SU-DHL-6 (cell line): ENCODE measurements around the gene PLA2G5.

Experiments
- H2AFZ ChIP-seq: fragments of 200-600 bp; sonication (generic); 2 replicates; pipeline ENCODE4 v1.6.1; 2014; ENCODE audit warnings: low read depth, mild to moderate bottlenecking, moderate library complexity, mixed read lengths, antibody characterized with exemption, low read length; ENCODE audit not compliant: severe bottlenecking
- H3F3A ChIP-seq: fragments of 200-600 bp; shearing (Covaris generic); 2 replicates; pipeline ENCODE4 v1.6.0; 2016; ENCODE audit warnings: antibody characterized with exemption, mild to moderate bottlenecking; ENCODE audit not compliant: insufficient read depth
- H3K27ac ChIP-seq: fragments of 200-600 bp; sonication (generic); 2 replicates; pipeline ENCODE4 v1.5.1; 2016; ENCODE audit warnings: low read depth, mild to moderate bottlenecking, low read length, moderate library complexity, mixed read lengths
- H3K27me3 ChIP-seq: fragments of 200-600 bp; sonication (generic), shearing (Covaris generic); 2 replicates; pipeline ENCODE4 v1.6.0; 2014; ENCODE audit warnings: mild to moderate bottlenecking, low read length
- H3K36me3 ChIP-seq: fragments of 200-600 bp; sonication (generic); 2 replicates; pipeline ENCODE4 v1.6.1; 2014; ENCODE audit warnings: mild to moderate bottlenecking, low read length, mixed read lengths
- H3K4me2 ChIP-seq: fragments of 300-600, 200-600 bp; shearing (Covaris generic), sonication (generic); 2 replicates; pipeline ENCODE4 v1.6.0; 2014; ENCODE audit warnings: low read length, low read depth, mild to moderate bottlenecking; ENCODE audit not compliant: poor library complexity, severe bottlenecking
- H3K4me3 ChIP-seq: fragments of 200-600 bp; sonication (generic); 2 replicates; pipeline ENCODE4 v1.5.1; 2014; ENCODE audit warnings: antibody characterized with exemption, low read length, mild to moderate bottlenecking, mixed read lengths; ENCODE audit not compliant: insufficient read depth, poor library complexity, severe bottlenecking
- H3K79me2 ChIP-seq: fragments of 200-600 bp; sonication (generic); 2 replicates; pipeline ENCODE4 v1.6.1; 2014; ENCODE audit warnings: mild to moderate bottlenecking, low read length, moderate library complexity; ENCODE audit not compliant: insufficient read depth
- H3K9ac ChIP-seq: fragments of 200-600 bp; sonication (generic); 2 replicates; pipeline ENCODE4 v1.7.0; 2014; ENCODE audit warnings: mild to moderate bottlenecking, low read length
- H3K9me2 ChIP-seq: fragments of 200-600 bp; sonication (generic); replicated peaks from 2 replicates; pipeline ENCODE4 v1.6.1; 2014; ENCODE audit warnings: low read length; ENCODE audit not compliant: insufficient read depth
- H3K9me3 ChIP-seq: fragments of 200-600 bp; sonication (generic); 2 replicates; pipeline ENCODE4 v1.6.1; 2014; ENCODE audit warnings: low read length, mixed read lengths; ENCODE audit not compliant: insufficient read depth
- H4K20me1 ChIP-seq: fragments of 200-600 bp; sonication (generic); 2 replicates; pipeline ENCODE4 v1.6.1; 2014; ENCODE audit warnings: low read depth, mild to moderate bottlenecking, antibody characterized with exemption, low read length, moderate library complexity, mixed read lengths
- EZH2phosphoT487 ChIP-seq: fragments of 200-600 bp; sonication (generic), shearing (Covaris generic); conservative IDR thresholded peaks from 2 replicates; pipeline ENCODE4 v1.6.1; 2018; ENCODE audit warnings: mild to moderate bottlenecking, antibody characterized with exemption, low read length, moderate library complexity, mixed read lengths
- TF ChIP-seq, protein P1 (sequence below): fragments of 200-600 bp; sonication (generic); IDR thresholded peaks from one replicate; pipeline ENCODE4 v1.5.1; 2017; ENCODE audit warnings: antibody characterized with exemption, mild to moderate bottlenecking, low read length, moderate library complexity; ENCODE audit not compliant: insufficient read depth, poor library complexity, severe bottlenecking

PLA2G5 gene

DNA sequence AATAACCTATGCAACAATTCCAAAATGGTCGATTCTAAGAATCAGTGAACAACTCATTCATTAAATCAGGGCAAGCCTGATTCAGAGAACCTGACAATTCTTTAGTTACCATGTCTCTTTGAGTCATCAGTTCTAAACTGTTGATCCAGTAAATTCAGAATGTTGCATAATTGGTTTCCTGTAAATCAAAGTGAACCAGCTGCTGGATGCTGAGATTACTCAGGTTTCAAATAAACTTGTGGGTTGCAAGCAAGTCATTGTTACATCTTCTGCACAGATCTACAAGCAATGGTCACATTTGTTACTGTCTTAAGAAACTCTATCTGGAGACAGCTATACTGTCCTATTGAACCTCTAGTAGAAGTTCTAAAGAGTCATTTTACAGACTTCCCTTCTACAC lies 32.9 kb downstream of the PLA2G5 start:
- TF ChIP-seq, protein P1, sequence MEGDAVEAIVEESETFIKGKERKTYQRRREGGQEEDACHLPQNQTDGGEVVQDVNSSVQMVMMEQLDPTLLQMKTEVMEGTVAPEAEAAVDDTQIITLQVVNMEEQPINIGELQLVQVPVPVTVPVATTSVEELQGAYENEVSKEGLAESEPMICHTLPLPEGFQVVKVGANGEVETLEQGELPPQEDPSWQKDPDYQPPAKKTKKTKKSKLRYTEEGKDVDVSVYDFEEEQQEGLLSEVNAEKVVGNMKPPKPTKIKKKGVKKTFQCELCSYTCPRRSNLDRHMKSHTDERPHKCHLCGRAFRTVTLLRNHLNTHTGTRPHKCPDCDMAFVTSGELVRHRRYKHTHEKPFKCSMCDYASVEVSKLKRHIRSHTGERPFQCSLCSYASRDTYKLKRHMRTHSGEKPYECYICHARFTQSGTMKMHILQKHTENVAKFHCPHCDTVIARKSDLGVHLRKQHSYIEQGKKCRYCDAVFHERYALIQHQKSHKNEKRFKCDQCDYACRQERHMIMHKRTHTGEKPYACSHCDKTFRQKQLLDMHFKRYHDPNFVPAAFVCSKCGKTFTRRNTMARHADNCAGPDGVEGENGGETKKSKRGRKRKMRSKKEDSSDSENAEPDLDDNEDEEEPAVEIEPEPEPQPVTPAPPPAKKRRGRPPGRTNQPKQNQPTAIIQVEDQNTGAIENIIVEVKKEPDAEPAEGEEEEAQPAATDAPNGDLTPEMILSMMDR: no peak
- TF ChIP-seq EZH2phosphoT487: no peak
- Histone ChIP-seq H3K4me2 (no peak overlapping the region), H3K27ac (no peak overlapping the region)

DNA sequence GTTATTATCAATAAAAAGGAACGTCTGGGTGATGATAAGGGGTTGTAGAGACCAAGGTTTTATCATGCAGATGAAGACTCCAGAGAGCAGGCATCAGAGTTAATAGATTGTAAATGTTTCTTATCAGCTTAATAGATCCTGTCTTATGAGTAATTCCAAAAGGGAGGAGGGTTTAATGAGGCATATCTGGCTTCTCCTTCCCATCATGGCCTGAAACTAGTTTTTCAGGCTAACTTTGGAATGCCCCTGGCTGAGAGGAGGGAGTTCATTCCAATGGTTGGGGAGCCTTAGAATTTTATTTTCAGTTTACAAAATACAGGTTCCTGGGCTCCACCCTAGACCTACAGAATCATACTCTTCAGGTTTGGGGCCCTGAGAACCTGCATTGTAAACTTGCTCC lies 35.9 kb downstream of the PLA2G5 start:
- Histone ChIP-seq H3K9ac (no peak overlapping the region), H3K27ac (no peak overlapping the region), H3K4me3 (no peak overlapping the region), H3K36me3 (no peaks in the 10 kb centered on the region), H4K20me1 (no peaks in the 10 kb centered on the region), H3K27me3 (no peaks in the 10 kb centered on the region), H3K4me2 (no peak overlapping the region), H3F3A (no peaks in the 10 kb centered on the region), H3K79me2 (no peaks in the 10 kb centered on the region), H2AFZ (no peak overlapping the region), H3K9me2 (no peaks in the 10 kb centered on the region), H3K9me3 (no peaks in the 10 kb centered on the region)
- no peak for TF ChIP-seq EZH2phosphoT487
- TF ChIP-seq, protein P1: no peak

More for the DNA sequence above, 32.9 kb downstream of the PLA2G5 start:
- Histone ChIP-seq H3K4me3 (no peak overlapping the region), H3F3A (no peaks in the 10 kb centered on the region), H3K9ac (no peak overlapping the region), H3K9me3 (no peaks in the 10 kb centered on the region), H3K27me3 (no peaks in the 10 kb centered on the region), H4K20me1 (no peaks in the 10 kb centered on the region), H3K36me3 (no peaks in the 10 kb centered on the region), H3K9me2 (no peaks in the 10 kb centered on the region), H2AFZ (no peak overlapping the region), H3K79me2 (no peaks in the 10 kb centered on the region)

DNA sequence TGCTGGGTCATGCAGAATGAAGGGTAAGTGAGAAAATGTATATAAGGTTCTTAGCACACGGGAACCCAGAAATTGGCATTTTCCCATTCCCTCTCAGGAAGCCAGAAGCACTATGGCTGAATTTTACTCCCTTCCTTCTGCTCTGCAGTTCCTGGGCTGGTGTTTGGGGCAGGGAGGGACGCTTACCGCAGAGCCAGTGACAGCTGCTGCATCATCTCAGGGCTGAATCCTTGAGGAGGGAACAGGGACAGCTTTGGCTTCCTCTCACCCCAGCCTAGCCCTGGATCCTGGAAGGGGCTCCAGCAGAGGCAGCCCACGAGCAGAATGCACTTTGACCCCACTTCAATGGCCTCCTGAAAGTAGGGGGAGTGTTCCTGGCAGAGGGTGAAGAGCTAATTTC lies 37.4 kb downstream of the PLA2G5 start:
- Histone ChIP-seq H3K9me3 (no peaks in the 10 kb centered on the region), H3K9ac (no peak overlapping the region), H3K79me2 (no peaks in the 10 kb centered on the region), H3K9me2 (no peaks in the 10 kb centered on the region), H2AFZ (no peak overlapping the region), H3K4me2 (no peak overlapping the region), H3K4me3 (no peak overlapping the region), H3K27me3 (no peaks in the 10 kb centered on the region), H4K20me1 (no peaks in the 10 kb centered on the region), H3F3A (no peaks in the 10 kb centered on the region), H3K36me3 (no peaks in the 10 kb centered on the region), H3K27ac (no peak overlapping the region)
- TF ChIP-seq, protein P1: no peak
- no peak for TF ChIP-seq EZH2phosphoT487
